ENCODE data around the gene CARD6. TPM values are rescaled to one million over a fixed set of nuclear protein-coding genes. Genes with fewer than 3 reads are reported as not detected.

The CARD6 gene
- total and polyA plus RNA-seq, 10 of the 15 experiments (the other 5 are each of a cell fraction or from before 2014, with no cell fraction given), result 0.29 to 1.2 (median 0.62) TPM

DNA sequence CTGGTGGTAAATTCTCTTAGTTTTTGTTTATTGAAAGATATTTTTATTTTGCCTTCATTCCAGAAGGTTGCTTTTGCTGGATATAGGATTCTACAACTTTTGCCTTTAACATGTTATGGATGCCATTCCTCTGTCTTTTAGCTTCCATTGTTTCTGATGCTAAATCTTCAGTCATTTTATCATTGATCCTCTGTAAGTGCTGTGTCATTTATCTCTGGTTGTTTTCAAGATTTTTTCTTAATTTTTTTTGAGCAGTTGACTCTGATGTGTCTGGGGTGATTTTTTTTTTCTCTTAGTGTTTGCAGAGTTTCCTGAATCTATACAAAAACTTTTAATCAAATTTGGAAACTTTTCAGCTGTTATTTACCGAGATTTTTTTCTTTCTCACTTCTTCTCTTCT lies 6.4 kb downstream of the CARD6 start:
- Histone ChIP-seq H3K9me3 (replicated peaks; ENCODE audit: control insufficient read depth, insufficient read depth, low read length) (no peaks in the 10 kb centered on the region), H3K27ac (ENCODE audit: control insufficient read depth, insufficient read depth) (no peak overlapping the region), H3K27me3 (replicated peaks in 1 of 2; ENCODE audit: control insufficient read depth in 2 of 2, insufficient read depth in 2 of 2, low read length in 1 of 2) (no peaks in the 10 kb centered on the region), H3K9ac (ENCODE audit: control insufficient read depth, insufficient read depth, low read length) (no peak overlapping the region), H3K4me1 (ENCODE audit: control insufficient read depth, insufficient read depth, low read length) (no peaks in the 10 kb centered on the region), H3K4me2 (ENCODE audit: control insufficient read depth, insufficient read depth) (no peak overlapping the region), H3K36me3 (ENCODE audit: control insufficient read depth in 2 of 2, insufficient read depth in 2 of 2, low read length in 1 of 2) (no peaks in the 10 kb centered on the region), H3K79me2 (ENCODE audit: control insufficient read depth, insufficient read depth, low read length) (no peaks in the 10 kb centered on the region), H2AFZ (ENCODE audit: control insufficient read depth, low read depth, low read length) (no peak overlapping the region), H4K20me1 (ENCODE audit: control insufficient read depth, insufficient read depth) (no peaks in the 10 kb centered on the region), H3K4me3 (no peak overlapping the region)
- ChIA-PET RAD21 (ENCODE audit: unreplicated experiment) (no interaction called here), SMC1A (ENCODE audit: uncharacterized antibody, unreplicated experiment) (no interaction called here), POLR2A (no interaction called here), CTCF (no interaction called here)
- TF ChIP-seq MTA2 (IDR thresholded peaks at IDR 0.05; ENCODE audit: low read depth) (no peak), RAD51 (IDR thresholded peaks at IDR 0.05) (no peak), HDAC6 (IDR thresholded peaks at IDR 0.05; ENCODE audit: unreplicated experiment) (no peak), BACH1 (IDR thresholded peaks at IDR 0.05; ENCODE audit: borderline replicate concordance) (no peak), KLF5 (IDR thresholded peaks at IDR 0.05; ENCODE audit: partially characterized antibody) (no peak)
- FAIRE-seq, result no peak
- in situ Hi-C loops (cut with MboI) (no loop called here), intact Hi-C loops (cut with micrococcal nuclease; ENCODE audit: unreplicated experiment) (no loop called here)
- no peak for DNase-seq (ENCODE audit: low read depth, low spot score)
- WGBS (ENCODE audit: insufficient coverage, insufficient replicate concordance, low lambda C conversion rate, missing lambda C conversion rate), result 46% methylated on average over 1 of the region's 1 CpG
- no TSS peak for BruUV-seq (replicated peaks)
- ATAC-seq, result no peak

DNA sequence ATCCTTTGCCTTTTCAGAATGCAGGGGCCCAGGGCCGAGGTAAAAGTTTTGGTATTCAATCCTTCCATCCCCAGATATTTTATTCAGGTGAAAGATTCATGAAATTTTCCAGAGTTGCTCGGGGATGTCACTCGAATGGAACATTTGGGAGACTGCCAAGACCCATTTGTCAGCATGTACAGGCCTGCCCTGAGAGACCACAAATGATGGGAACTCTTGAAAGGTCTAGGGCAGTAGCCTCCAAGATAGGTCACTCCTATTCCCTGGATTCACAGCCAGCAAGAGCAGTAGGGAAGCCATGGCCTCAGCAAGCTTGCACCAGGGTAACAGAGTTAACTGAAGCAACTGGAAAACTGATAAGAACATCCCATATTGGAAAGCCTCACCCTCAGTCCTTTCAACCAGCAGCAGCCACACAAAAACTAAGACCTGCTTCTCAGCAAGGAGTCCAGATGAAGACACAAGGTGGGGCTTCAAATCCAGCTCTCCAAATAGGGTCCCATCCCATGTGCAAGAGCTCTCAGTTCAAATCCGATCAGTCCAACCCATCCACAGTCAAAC lies 12.5 kb downstream of the CARD6 start:
- Histone ChIP-seq H3K4me2 (ENCODE audit: control insufficient read depth, insufficient read depth) (no peak overlapping the region), H3K4me3 (no peak overlapping the region), H3K36me3 (ENCODE audit: control insufficient read depth in 2 of 2, insufficient read depth in 2 of 2, low read length in 1 of 2) (no peaks in the 10 kb centered on the region), H3K4me1 (ENCODE audit: control insufficient read depth, insufficient read depth, low read length) (no peaks in the 10 kb centered on the region), H3K9ac (ENCODE audit: control insufficient read depth, insufficient read depth, low read length) (no peak overlapping the region), H3K9me3 (replicated peaks; ENCODE audit: control insufficient read depth, insufficient read depth, low read length) (no peaks in the 10 kb centered on the region; the same call in 2 of the 3 replicates), H3K79me2 (ENCODE audit: control insufficient read depth, insufficient read depth, low read length) (no peaks in the 10 kb centered on the region), H3K27ac (ENCODE audit: control insufficient read depth, insufficient read depth) (no peak overlapping the region), H4K20me1 (ENCODE audit: control insufficient read depth, insufficient read depth) (no peaks in the 10 kb centered on the region), H2AFZ (ENCODE audit: control insufficient read depth, low read depth, low read length) (no peak overlapping the region), H3K27me3 (replicated peaks in 1 of 2; ENCODE audit: control insufficient read depth in 2 of 2, insufficient read depth in 2 of 2, low read length in 1 of 2) (no peaks in the 10 kb centered on the region)
- SMC1A ChIA-PET (ENCODE audit: uncharacterized antibody, unreplicated experiment), result no interaction called here
- WGBS (ENCODE audit: insufficient coverage, insufficient replicate concordance, low lambda C conversion rate, missing lambda C conversion rate), result 43% methylated on average over 4 of the region's 4 CpGs
- CTCF ChIA-PET, result no interaction called here
- BruUV-seq (replicated peaks), result no TSS peak
- DNase-seq (ENCODE audit: low read depth, low spot score) (no peak), FAIRE-seq (no peak), ATAC-seq (no peak)
- POLR2A ChIA-PET, result no interaction called here
- in situ Hi-C loops (cut with MboI) (no loop called here), intact Hi-C loops (cut with micrococcal nuclease; ENCODE audit: unreplicated experiment) (no loop called here)
- RAD21 ChIA-PET (ENCODE audit: unreplicated experiment), result no interaction called here
- TF ChIP-seq YBX1 (IDR thresholded peaks at IDR 0.05), result no peak
- TF ChIP-seq ZNF622 (IDR thresholded peaks at IDR 0.05), result no peak
- TF ChIP-seq WRNIP1 (IDR thresholded peaks at IDR 0.05; ENCODE audit: borderline replicate concordance, low read depth, low read length), result no peak
- no peak for TF ChIP-seq NR2F1 (conservative IDR thresholded peaks at IDR 0.05)
- no peak for TF ChIP-seq GABPA (IDR thresholded peaks at IDR 0.05; ENCODE audit: low read depth)
- no peak for TF ChIP-seq ZNF207 (IDR thresholded peaks at IDR 0.05; ENCODE audit: borderline replicate concordance)
- no peak for TF ChIP-seq KAT2A (conservative IDR thresholded peaks at IDR 0.05; ENCODE audit: control insufficient read depth, low read depth, low read length)
- no peak for TF ChIP-seq MYC (IDR thresholded peaks at IDR 0.05; ENCODE audit: insufficient read depth, insufficient read length, insufficient replicate concordance, low read length, severe bottlenecking)
- TF ChIP-seq, protein P1, sequence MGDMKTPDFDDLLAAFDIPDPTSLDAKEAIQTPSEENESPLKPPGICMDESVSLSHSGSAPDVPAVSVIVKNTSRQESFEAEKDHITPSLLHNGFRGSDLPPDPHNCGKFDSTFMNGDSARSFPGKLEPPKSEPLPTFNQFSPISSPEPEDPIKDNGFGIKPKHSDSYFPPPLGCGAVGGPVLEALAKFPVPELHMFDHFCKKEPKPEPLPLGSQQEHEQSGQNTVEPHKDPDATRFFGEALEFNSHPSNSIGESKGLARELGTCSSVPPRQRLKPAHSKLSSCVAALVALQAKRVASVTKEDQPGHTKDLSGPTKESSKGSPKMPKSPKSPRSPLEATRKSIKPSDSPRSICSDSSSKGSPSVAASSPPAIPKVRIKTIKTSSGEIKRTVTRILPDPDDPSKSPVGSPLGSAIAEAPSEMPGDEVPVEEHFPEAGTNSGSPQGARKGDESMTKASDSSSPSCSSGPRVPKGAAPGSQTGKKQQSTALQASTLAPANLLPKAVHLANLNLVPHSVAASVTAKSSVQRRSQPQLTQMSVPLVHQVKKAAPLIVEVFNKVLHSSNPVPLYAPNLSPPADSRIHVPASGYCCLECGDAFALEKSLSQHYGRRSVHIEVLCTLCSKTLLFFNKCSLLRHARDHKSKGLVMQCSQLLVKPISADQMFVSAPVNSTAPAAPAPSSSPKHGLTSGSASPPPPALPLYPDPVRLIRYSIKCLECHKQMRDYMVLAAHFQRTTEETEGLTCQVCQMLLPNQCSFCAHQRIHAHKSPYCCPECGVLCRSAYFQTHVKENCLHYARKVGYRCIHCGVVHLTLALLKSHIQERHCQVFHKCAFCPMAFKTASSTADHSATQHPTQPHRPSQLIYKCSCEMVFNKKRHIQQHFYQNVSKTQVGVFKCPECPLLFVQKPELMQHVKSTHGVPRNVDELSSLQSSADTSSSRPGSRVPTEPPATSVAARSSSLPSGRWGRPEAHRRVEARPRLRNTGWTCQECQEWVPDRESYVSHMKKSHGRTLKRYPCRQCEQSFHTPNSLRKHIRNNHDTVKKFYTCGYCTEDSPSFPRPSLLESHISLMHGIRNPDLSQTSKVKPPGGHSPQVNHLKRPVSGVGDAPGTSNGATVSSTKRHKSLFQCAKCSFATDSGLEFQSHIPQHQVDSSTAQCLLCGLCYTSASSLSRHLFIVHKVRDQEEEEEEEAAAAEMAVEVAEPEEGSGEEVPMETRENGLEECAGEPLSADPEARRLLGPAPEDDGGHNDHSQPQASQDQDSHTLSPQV (IDR thresholded peaks at IDR 0.05), result no peak
- no peak for TF ChIP-seq TCF7 (IDR thresholded peaks at IDR 0.05; ENCODE audit: borderline replicate concordance)
- no peak for TF ChIP-seq BACH1 (IDR thresholded peaks at IDR 0.05; ENCODE audit: borderline replicate concordance)

Measured in GM12878 (cell line).